Epithelial cell of esophagus (primary cell): ENCODE data around the gene PSMB4.
"Not testable (repeated sequence)": the region's sequence is repeated elsewhere in the genome, so short reads cannot be mapped to it uniquely, and the experiment has no call there.

Experiments used
- DNase-seq: peaks from one replicate; pipeline ENCODE4 v3.0.0; 2010; ENCODE audit warnings: low read depth
- H3K4me3 ChIP-seq: 2 replicates; pipeline ENCODE4 v1.5.1; 2011; ENCODE audit warnings: mild to moderate bottlenecking, low read length, control low read depth
- CTCF ChIP-seq: IDR thresholded peaks from 2 replicates; pipeline ENCODE4 v1.5.1; 2011; ENCODE audit warnings: low read depth, mild to moderate bottlenecking, low read length, control low read depth, inconsistent platforms; ENCODE audit not compliant: insufficient read depth; ENCODE audit errors: missing control alignments

PSMB4 gene

GRCh38 chr1:151399324-151400171 lies at the start of gene PSMB4:
Gene PSMB4, plus strand, starts transcription at chr1:151399573. Its CDS starts 15 bp downstream, at chr1:151399588.
- peak; percentile 42 for TF ChIP-seq CTCF
- peak within 1 kb of the TSS; percentile 94 for H3K4me3 ChIP-seq
- DNase-seq: peak; percentile 95

- not testable (repeated sequence) for DNase-seq, H3K4me3 ChIP-seq
These were observed 49.0 kb upstream of the PSMB4 start for GRCh38 chr1:151350323-151350722.

GRCh38 chr1:151352021-151352718 lies 47.2 kb upstream of the PSMB4 start:
- H3K4me3 ChIP-seq: no peak overlapping the region
- TF ChIP-seq CTCF: no peak
- peak; percentile 24 for DNase-seq

GRCh38 chr1:151356696-151357095 lies 42.7 kb upstream of the PSMB4 start:
- H3K4me3 ChIP-seq: no peak overlapping the region
- no peak for DNase-seq
- TF ChIP-seq CTCF: no peak

- DNase-seq: no peak
- H3K4me3 ChIP-seq: no peak overlapping the region
- TF ChIP-seq CTCF: no peak
These were observed 37.5 kb upstream of the PSMB4 start for GRCh38 chr1:151361883-151362282.

GRCh38 chr1:151362308-151363155 lies 36.8 kb upstream of the PSMB4 start:
- TF ChIP-seq CTCF: no peak
- H3K4me3 ChIP-seq: no peak overlapping the region
- no peak for DNase-seq

GRCh38 chr1:151364996-151365395 lies 34.4 kb upstream of the PSMB4 start:
- no peak for DNase-seq
- TF ChIP-seq CTCF: no peak
- no peak overlapping the region for H3K4me3 ChIP-seq
